HepG2 (cell line): ENCODE results near the gene ZCCHC10. TPM values are rescaled to one million over a fixed set of nuclear protein-coding genes. Genes with fewer than 3 reads are reported as not detected.
A peak's percentile ranks its signal among the peaks of the same experiment; 100 is the strongest.

Experiments
- ASH2L ChIP-seq: fragments of 300-600, 200-600 bp; sonication (generic); IDR thresholded peaks from 2 replicates; pipeline ENCODE4 v1.7.0; 2017; ENCODE audit warnings: low read depth, mild to moderate bottlenecking, moderate library complexity, mixed read lengths, low read length; ENCODE audit not compliant: insufficient read length
- BRCA1 ChIP-seq: sonication (generic); formaldehyde crosslinking; IDR thresholded peaks from 2 replicates; pipeline ENCODE4 v1.4.0; 2020; ENCODE audit warnings: missing genetic modification reagents
- CCDC6 ChIP-seq: sonication (generic); formaldehyde crosslinking; IDR thresholded peaks from 2 replicates; pipeline ENCODE4 v1.8.1; 2022; ENCODE audit warnings: mild to moderate bottlenecking, missing genetic modification reagents, moderate library complexity
- CHD2 ChIP-seq: IDR thresholded peaks from 2 replicates; pipeline ENCODE4 v1.6.1; 2011; ENCODE audit warnings: low read depth, low read length, improper control_type of control experiment
- FOXO4 ChIP-seq: sonication (generic); formaldehyde crosslinking; conservative IDR thresholded peaks from 2 replicates; pipeline ENCODE4 v1.8.1; 2023; ENCODE audit warnings: missing genetic modification reagents
- GPBP1L1 ChIP-seq: sonication (generic); formaldehyde crosslinking; IDR thresholded peaks from 2 replicates; pipeline ENCODE4 v1.5.0; 2020; ENCODE audit warnings: mild to moderate bottlenecking, missing genetic modification reagents
- REPIN1 ChIP-seq: sonication (generic); formaldehyde crosslinking; IDR thresholded peaks from 2 replicates; pipeline ENCODE4 v1.8.0; 2022; ENCODE audit warnings: missing genetic modification reagents, low read depth, mild to moderate bottlenecking, borderline replicate concordance
- TERF1 ChIP-seq: sonication (generic); formaldehyde crosslinking; IDR thresholded peaks from 2 replicates; pipeline ENCODE4 v1.8.0; 2022; ENCODE audit warnings: mild to moderate bottlenecking, missing genetic modification reagents, moderate library complexity
- U2AF1 ChIP-seq: fragments of 200-400 bp; formaldehyde crosslinking; optimal IDR thresholded peaks from 2 replicates; pipeline ENCODE3; 2017; ENCODE audit warnings: mild to moderate bottlenecking, low read depth, low read length
- YY1 ChIP-seq: IDR thresholded peaks from 2 replicates; pipeline ENCODE4 v1.6.1; 2011; ENCODE audit warnings: low read length, low read depth, moderate library complexity, mild to moderate bottlenecking; ENCODE audit not compliant: insufficient read depth, insufficient replicate concordance
- ZBTB40 ChIP-seq, 2 experiments: fragments of 450-650 bp in 1 of 2; sonication (generic) in 1 of 2; formaldehyde crosslinking in 1 of 2; IDR thresholded peaks; 2 replicates each; pipeline versions ENCODE4 v1.6.1 to v1.8.0; 2016 to 2022; ENCODE audit warnings: antibody characterized with exemption in 1 of 2, mild to moderate bottlenecking in 1 of 2, missing genetic modification reagents in 1 of 2
- ZNF772 ChIP-seq: sonication (generic); formaldehyde crosslinking; IDR thresholded peaks from 2 replicates; pipeline ENCODE4 v1.5.0; 2020; ENCODE audit warnings: mild to moderate bottlenecking, missing genetic modification reagents
- polyA plus RNA-seq, 8 experiments: library from polyadenylated mRNA; depleted of rRNA in 3 of 8; stranded (reverse) in 7 of 8; unstranded in 1 of 8; fragments of >200 nt; fragmentation: Illumina TruSeq in 4 of 8; extraction: Trizol in 4 of 8; gene quantifications; 2 replicates each; pipeline versions ENCODE4 v1.2.1 to v1.2.3, GENCODE V29; 2011 to 2016; ENCODE audit warnings: low read depth in 4 of 8, missing spikeins in 1 of 8, mixed read lengths in 1 of 8; ENCODE audit not compliant: insufficient read depth in 1 of 8
- total RNA-seq, 5 experiments: library from RNA; depleted of rRNA; stranded (reverse); fragments of >200 nt; fragmentation: Illumina TruSeq; extraction: Trizol; gene quantifications; 2 replicates each; pipeline ENCODE4 v1.2.3, GENCODE V29; 2016; ENCODE audit warnings: low read depth in 1 of 5

ZCCHC10 gene
- total and polyA plus RNA-seq, 2 of the 13 experiments (the other 11 are each of a cell fraction or from before 2014, with no cell fraction given) = 40.7 to 48.2 TPM

- peak; percentile 77; the same call in 1 of the 2 replicates for TF ChIP-seq TERF1
- TF ChIP-seq CCDC6 (CRISPR knock-in tag) = peak; percentile 92
- no peak for TF ChIP-seq REPIN1 (CRISPR knock-in tag)
- TF ChIP-seq U2AF1 = no peak
- TF ChIP-seq BRCA1 (CRISPR knock-in tag) = no peak
- TF ChIP-seq ZNF772 (CRISPR knock-in tag) = no peak; the same call in 1 of the 2 replicates
- TF ChIP-seq FOXO4 (CRISPR knock-in tag) = peak; percentile 96; the same call in 1 of the 2 replicates
- TF ChIP-seq YY1 = no peak
- no peak; the same call in 1 of the 2 replicates for TF ChIP-seq CHD2
- TF ChIP-seq GPBP1L1 = no peak
- TF ChIP-seq ZBTB40 (IDR thresholded peaks at IDR 0.05) = no peak
- TF ChIP-seq ZBTB40 (CRISPR knock-in tag; IDR thresholded peaks at IDR 0.05) = peak; percentile 37; the same call in 1 of the 2 replicates
- TF ChIP-seq ASH2L = peak; percentile 53
Measured at GRCh38 chr5:132963171-132964104, 62.9 kb downstream of the ZCCHC10 start, which contains the start of gene AFF4 (continued).
